Subcutaneous abdominal adipose tissue (tissue), 5 donors: ENCODE results near the gene ARPIN.
"Not testable (repeated sequence)": the region's sequence is repeated elsewhere in the genome, so short reads cannot be mapped to it uniquely, and the experiment has no call there.

Experiments
- H3K27ac ChIP-seq: one replicate; pipeline ENCODE4 v1.7.0; 2013; ENCODE audit warnings: low read depth, mild to moderate bottlenecking, inconsistent platforms, low read length, moderate library complexity
- H3K27me3 ChIP-seq, 5 donors: one replicate each; pipeline ENCODE4 v1.7.0; 2013; ENCODE audit warnings: low read length in 5 of 5, inconsistent platforms in 1 of 5; ENCODE audit not compliant: control insufficient read depth in 5 of 5, insufficient read depth in 4 of 5
- H3K36me3 ChIP-seq, 5 donors: one replicate each; pipeline ENCODE4 v1.7.0; 2013; ENCODE audit warnings: low read length in 5 of 5; ENCODE audit not compliant: control insufficient read depth in 5 of 5, insufficient read depth in 5 of 5
- H3K4me1 ChIP-seq, 5 donors: one replicate each; pipeline ENCODE4 v1.7.0; 2013; ENCODE audit warnings: low read length in 5 of 5, mild to moderate bottlenecking in 3 of 5, moderate library complexity in 1 of 5; ENCODE audit not compliant: control insufficient read depth in 5 of 5, insufficient read depth in 5 of 5
- H3K4me3 ChIP-seq, 5 donors: one replicate each; pipeline ENCODE4 v1.7.0; 2013; ENCODE audit warnings: low read length in 5 of 5, low read depth in 1 of 5
- H3K9ac ChIP-seq, 5 donors: one replicate each; pipeline ENCODE4 v1.7.0; 2013; ENCODE audit warnings: low read length in 5 of 5, mild to moderate bottlenecking in 4 of 5, moderate library complexity in 3 of 5
- H3K9me3 ChIP-seq, 5 donors: one replicate each; pipeline ENCODE4 v1.7.0; 2013; ENCODE audit warnings: low read length in 5 of 5; ENCODE audit not compliant: control insufficient read depth in 5 of 5
- donor health status: healthy.
- donor health status: healthy.
- donor health status: healthy.
- donor health status: healthy.
- donor health status: healthy.

Gene ARPIN

GRCh38 chr15:89899951-89900567, 12.7 kb downstream of the ARPIN start:
- H3K9ac ChIP-seq, result no peak overlapping the region
- H3K27me3 ChIP-seq, result no peaks in the 10 kb centered on the region
- peaks cover 5 to 49% (median 41%) of the 10 kb centered on the region in 5 donors for H3K36me3 ChIP-seq
- H3K4me3 ChIP-seq, result no peak overlapping the region
- H3K9me3 ChIP-seq, result no peaks in the 10 kb centered on the region
- H3K27ac ChIP-seq, result no peak overlapping the region
- peaks cover 0 to 6% (median 0%) of the 10 kb centered on the region in 5 donors for H3K4me1 ChIP-seq

GRCh38 chr15:89899295-89899945, 13.3 kb downstream of the ARPIN start:
- Histone ChIP-seq H3K27ac (no peak overlapping the region), H3K27me3 (no peaks in the 10 kb centered on the region), H3K9me3 (no peaks in the 10 kb centered on the region), H3K4me3 (no peak overlapping the region), H3K9ac (no peak overlapping the region), H3K4me1 (peaks cover 0 to 11% (median 2%) of the 10 kb centered on the region in 5 donors), H3K36me3 (peaks cover 5 to 43% (median 36%) of the 10 kb centered on the region in 5 donors)

- Histone ChIP-seq H3K9ac (no peak overlapping the region), H3K4me3 (no peak overlapping the region)
Observed at GRCh38 chr15:89898614-89899294, 14.0 kb downstream of the ARPIN start.

GRCh38 chr15:89898146-89898545, 14.6 kb downstream of the ARPIN start:
- H3K36me3 ChIP-seq, result peaks cover 5 to 30% (median 24%) of the 10 kb centered on the region in 5 donors
- no peaks in the 10 kb centered on the region for H3K9me3 ChIP-seq
- H3K4me1 ChIP-seq, result peaks cover 3 to 22% (median 5%) of the 10 kb centered on the region in 5 donors
- no peak overlapping the region for H3K27ac ChIP-seq
- H3K4me3 ChIP-seq, result no peak overlapping the region
- H3K27me3 ChIP-seq, result no peaks in the 10 kb centered on the region
- H3K9ac ChIP-seq, result no peak overlapping the region

More at GRCh38 chr15:89898614-89899294, 14.0 kb downstream of the ARPIN start:
- H3K36me3 ChIP-seq, result peaks cover 5 to 36% (median 30%) of the 10 kb centered on the region in 5 donors
- peaks cover 2 to 16% (median 5%) of the 10 kb centered on the region in 5 donors for H3K4me1 ChIP-seq
- no peaks in the 10 kb centered on the region for H3K27me3 ChIP-seq
- H3K9me3 ChIP-seq, result no peaks in the 10 kb centered on the region
- no peak overlapping the region for H3K27ac ChIP-seq

- Histone ChIP-seq H3K27ac (peak within 1 kb of the TSS; percentile 98), H3K36me3 (peaks cover 0 to 1% (median under 1%) of the 10 kb centered on the region in 5 donors), H3K4me3 (peak within 1 kb of the TSS; percentile 84 to 93 (median 88)), H3K27me3 (no peaks in the 10 kb centered on the region), H3K4me1 (peaks cover 5 to 30% (median 17%) of the 10 kb centered on the region in 5 donors), H3K9ac (peak within 1 kb of the TSS; percentile 94 to 99 (median 96)), H3K9me3 (no peaks in the 10 kb centered on the region)
Observed at GRCh38 chr15:89893696-89894447, 18.9 kb downstream of the ARPIN start, which contains the start of gene AP3S2. TSS of gene AP3S2 (minus strand) at chr15:89893994. CDS start at chr15:89893949, 45 bp downstream.

- peak overlapping the region; percentile 98 for H3K27ac ChIP-seq
- peak overlapping the region; percentile 94 to 99 (median 96) for H3K9ac ChIP-seq
- H3K4me1 ChIP-seq, result peaks cover 5 to 31% (median 17%) of the 10 kb centered on the region in 5 donors
- no peaks in the 10 kb centered on the region for H3K27me3 ChIP-seq
- H3K4me3 ChIP-seq, result peak overlapping the region; percentile 84 to 93 (median 88)
- H3K9me3 ChIP-seq, result no peaks in the 10 kb centered on the region
- H3K36me3 ChIP-seq, result peaks cover 3 to 9% (median 8%) of the 10 kb centered on the region in 5 donors
Observed at GRCh38 chr15:89893027-89893426, 19.7 kb downstream of the ARPIN start.

GRCh38 chr15:89888214-89888804, 24.4 kb downstream of the ARPIN start:
- Histone ChIP-seq H3K27ac (peak overlapping the region; percentile 25), H3K27me3 (no peaks in the 10 kb centered on the region), H3K36me3 (peaks cover 13 to 41% (median 24%) of the 10 kb centered on the region in 5 donors), H3K4me1 (peaks cover 3 to 18% (median 9%) of the 10 kb centered on the region in 5 donors), H3K9ac (peak overlapping the region in 1 of 5 donors; percentile 3), H3K4me3 (no peak overlapping the region), H3K9me3 (no peaks in the 10 kb centered on the region)

- Histone ChIP-seq H3K36me3 (peaks cover 25 to 55% (median 32%) of the 10 kb centered on the region in 5 donors), H3K27ac (no peak overlapping the region), H3K4me3 (no peak overlapping the region), H3K4me1 (peaks cover 0 to 3% (median 0%) of the 10 kb centered on the region in 5 donors), H3K27me3 (no peaks in the 10 kb centered on the region), H3K9me3 (no peaks in the 10 kb centered on the region), H3K9ac (no peak overlapping the region)
Observed at GRCh38 chr15:89885611-89886010, 27.1 kb downstream of the ARPIN start.

GRCh38 chr15:89885179-89885578, 27.6 kb downstream of the ARPIN start:
- H3K36me3 ChIP-seq, result peaks cover 26 to 56% (median 32%) of the 10 kb centered on the region in 5 donors
- not testable (repeated sequence) for H3K27me3 ChIP-seq, H3K9me3 ChIP-seq, H3K27ac ChIP-seq, H3K4me1 ChIP-seq, H3K4me3 ChIP-seq, H3K9ac ChIP-seq
